ENCODE measurements around the gene AMH. TPM values are rescaled to one million over a fixed set of nuclear protein-coding genes. Genes with fewer than 3 reads are reported as not detected.

Gene AMH
- total and polyA plus RNA-seq, 2 of the 13 experiments (the other 11 are each of a cell fraction or from before 2014, with no cell fraction given): 0.03 to 0.18 TPM

GRCh38 chr19:2212861-2213711 lies 36.0 kb upstream of the AMH start (continued):
- TF ChIP-seq ZNF747 (CRISPR knock-in tag; IDR thresholded peaks at IDR 0.05; ENCODE audit: borderline replicate concordance): peak; percentile 66; the same call in 1 of the 2 replicates
- TF ChIP-seq ZNF318 (CRISPR knock-in tag; IDR thresholded peaks at IDR 0.05): 0 out of 2 replicates have a peak, but pooled peaks have one; percentile 73
- no peak for TF ChIP-seq SNRNP70 (IDR thresholded peaks at IDR 0.05; ENCODE audit: low read depth, low read length)
- 0 out of 2 replicates have a peak, but pooled peaks have one; percentile 69 for TF ChIP-seq ZNF468 (CRISPR knock-in tag; IDR thresholded peaks at IDR 0.05)
- peak; percentile 69; the same call in 1 of the 2 replicates for TF ChIP-seq POGK (CRISPR knock-in tag; conservative IDR thresholded peaks at IDR 0.05)
- TF ChIP-seq TOPORS (CRISPR knock-in tag; IDR thresholded peaks at IDR 0.05): peak; percentile 91; the same call in 1 of the 2 replicates
- no peak for TF ChIP-seq ZNF496 (CRISPR knock-in tag; IDR thresholded peaks at IDR 0.05; ENCODE audit: insufficient replicate concordance)
- no peak for TF ChIP-seq SIX1 (CRISPR knock-in tag; IDR thresholded peaks at IDR 0.05; ENCODE audit: borderline replicate concordance)
- TF ChIP-seq ELF4 (CRISPR knock-in tag; IDR thresholded peaks at IDR 0.05; ENCODE audit: borderline replicate concordance): peak; percentile 60; the same call in 1 of the 2 replicates
- TF ChIP-seq MEIS1 (CRISPR knock-in tag; IDR thresholded peaks at IDR 0.05; ENCODE audit: borderline replicate concordance): peak; percentile 67; the same call in 1 of the 2 replicates
- TF ChIP-seq ZNF766 (CRISPR knock-in tag; IDR thresholded peaks at IDR 0.05; ENCODE audit: borderline replicate concordance): peak; percentile 93; the same call in 1 of the 2 replicates
- TF ChIP-seq ZSCAN12 (CRISPR knock-in tag; IDR thresholded peaks at IDR 0.05): peak; percentile 96
- no peak for TF ChIP-seq HNRNPUL1 (IDR thresholded peaks at IDR 0.05; ENCODE audit: low read depth, low read length)
- TF ChIP-seq TEF (CRISPR knock-in tag; IDR thresholded peaks at IDR 0.05): peak; percentile 75; the same call in 1 of the 2 replicates
- TF ChIP-seq TFDP2 (CRISPR knock-in tag; IDR thresholded peaks at IDR 0.05): peak; percentile 87

Data from HepG2 (cell line).